Eye (tissue), 1 donor: ENCODE measurements around the gene RBFOX1.
A peak's percentile ranks its signal among the peaks of the same experiment; 100 is the strongest.

Source experiments
- DNase-seq: peaks from one replicate; pipeline ENCODE4 v3.0.0-alpha.2; 2015

Gene RBFOX1

GRCh38 chr16:7376227-7376626 lies 43.6 kb downstream of the RBFOX1 start:
- no peak for DNase-seq

- DNase-seq, result no peak
Measured at GRCh38 chr16:7377231-7377630, 44.6 kb downstream of the RBFOX1 start.

- DNase-seq, result no peak
Measured at GRCh38 chr16:7378024-7378695, 45.5 kb downstream of the RBFOX1 start.

- DNase-seq, result no peak
Measured at GRCh38 chr16:7380441-7380840, 47.8 kb downstream of the RBFOX1 start.

GRCh38 chr16:7380911-7381310 lies 48.3 kb downstream of the RBFOX1 start:
- DNase-seq, result no peak

- DNase-seq, result no peak
Measured at GRCh38 chr16:7381671-7382070, 49.0 kb downstream of the RBFOX1 start.

GRCh38 chr16:7382521-7382920 lies 49.9 kb downstream of the RBFOX1 start:
- no peak for DNase-seq

- no peak for DNase-seq
Measured at GRCh38 chr16:7390974-7391373, 58.3 kb downstream of the RBFOX1 start.

GRCh38 chr16:7391694-7392093 lies 59.0 kb downstream of the RBFOX1 start:
- DNase-seq, result no peak

GRCh38 chr16:7392206-7392605 lies 59.6 kb downstream of the RBFOX1 start:
- no peak for DNase-seq

- no peak for DNase-seq
Measured at GRCh38 chr16:7393680-7394079, 61.0 kb downstream of the RBFOX1 start.

GRCh38 chr16:7394720-7395336 lies 62.2 kb downstream of the RBFOX1 start:
- no peak for DNase-seq

- peak; percentile 41 for DNase-seq
Measured at GRCh38 chr16:7397901-7398300, 65.3 kb downstream of the RBFOX1 start.

- DNase-seq, result no peak
Measured at GRCh38 chr16:7398536-7398935, 65.9 kb downstream of the RBFOX1 start.

- no peak for DNase-seq
Measured at GRCh38 chr16:7399296-7399695, 66.7 kb downstream of the RBFOX1 start.

- no peak for DNase-seq
Measured at GRCh38 chr16:7400117-7400890, 67.7 kb downstream of the RBFOX1 start.

- no peak for DNase-seq
Measured at GRCh38 chr16:7404217-7404616, 71.6 kb downstream of the RBFOX1 start.

GRCh38 chr16:7405166-7405565 lies 72.5 kb downstream of the RBFOX1 start:
- DNase-seq, result peak; percentile 89

GRCh38 chr16:7408700-7409365 lies 76.2 kb downstream of the RBFOX1 start:
- DNase-seq, result peak; percentile 75

- DNase-seq, result no peak
Measured at GRCh38 chr16:7419441-7419840, 86.8 kb downstream of the RBFOX1 start.

GRCh38 chr16:7420079-7420478 lies 87.4 kb downstream of the RBFOX1 start:
- DNase-seq, result peak; percentile 63

- DNase-seq, result no peak
Measured at GRCh38 chr16:7420843-7421242, 88.2 kb downstream of the RBFOX1 start.

GRCh38 chr16:7421578-7421977 lies 88.9 kb downstream of the RBFOX1 start:
- DNase-seq, result no peak
